Activated CD4-positive, alpha-beta T cell treated with anti-CD3 and anti-CD28 coated beads, Interleukin-2, amount 10 ng/mL, durations not matched to agents 7 days and 5 days (primary cell): ENCODE data around the gene RPP21. TPM values are rescaled to one million over a fixed set of nuclear protein-coding genes. Genes with fewer than 3 reads are reported as not detected.
"Not testable (repeated sequence)": the region's sequence is repeated elsewhere in the genome, so short reads cannot be mapped to it uniquely, and the experiment has no call there.

Source experiments
- CTCF ChIA-PET: fragments of 350-600 bp; sonication (Branson Sonifier 250); formaldehyde crosslinking; loops from one replicate; lab custom pipeline; 2021; ENCODE audit warnings: antibody characterized with exemption; lab: Charles Lee
- POLR2A ChIA-PET: fragments of 350-600 bp; sonication (Branson Sonifier 250); formaldehyde crosslinking; loops from one replicate; lab custom pipeline; 2021; ENCODE audit warnings: antibody characterized with exemption; lab: Charles Lee
- DNase-seq: peaks from one replicate; pipeline ENCODE4 v3.0.0-alpha.2; 2020
- H3K27ac Mint-ChIP-seq: one replicate; pipeline ENCODE4 v1.8.0; 2021; ENCODE audit warnings: mild to moderate bottlenecking, moderate library complexity, mixed read lengths
- H3K27me3 Mint-ChIP-seq: one replicate; pipeline ENCODE4 v1.8.0; 2021; ENCODE audit warnings: mixed read lengths
- H3K36me3 Mint-ChIP-seq: one replicate; pipeline ENCODE4 v1.8.0; 2021; ENCODE audit warnings: low read depth, mixed read lengths
- H3K4me1 Mint-ChIP-seq: one replicate; pipeline ENCODE4 v1.8.0; 2021; ENCODE audit warnings: mixed read lengths
- H3K4me3 Mint-ChIP-seq: one replicate; pipeline ENCODE4 v1.8.0; 2021; ENCODE audit warnings: mild to moderate bottlenecking, moderate library complexity, mixed read lengths
- H3K9me3 Mint-ChIP-seq: one replicate; pipeline ENCODE4 v1.8.0; 2021; ENCODE audit warnings: mixed read lengths
- total RNA-seq, 2 experiments: library from RNA; stranded (reverse); gene quantifications; one replicate each; pipeline ENCODE4 v1.2.3, GENCODE V29; 2021

RPP21 gene
- total RNA-seq, 2 experiments from 2014 or later, result 37.5 to 42.7 TPM

DNA sequence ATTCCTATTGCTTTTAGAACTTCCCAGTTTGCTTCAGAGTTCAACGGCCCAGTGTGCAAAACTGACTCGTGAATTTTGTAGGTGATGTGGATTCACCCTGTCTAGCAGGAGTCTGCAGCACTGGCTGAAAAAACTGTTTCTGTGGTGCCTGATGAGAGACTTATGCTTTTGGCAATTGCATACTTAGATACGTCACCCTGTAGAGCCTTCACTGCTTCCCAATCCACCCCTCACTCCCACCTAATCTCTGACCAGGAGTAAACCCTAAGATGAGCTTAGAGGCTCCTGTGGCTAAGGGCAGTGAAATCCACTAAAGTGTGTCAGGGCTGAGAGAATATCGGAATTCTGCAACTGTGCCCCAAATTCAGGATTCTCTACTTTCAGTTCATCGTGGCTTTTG, 14.3 kb downstream of the RPP21 start:
- POLR2A ChIA-PET, result no interaction called here
- no peak overlapping the region for H3K27ac Mint-ChIP-seq
- H3K36me3 Mint-ChIP-seq, result no peaks in the 10 kb centered on the region
- H3K9me3 Mint-ChIP-seq, result no peaks in the 10 kb centered on the region
- peaks cover 82% of the 10 kb centered on the region for H3K27me3 Mint-ChIP-seq
- CTCF ChIA-PET, result interaction anchor here (0.8 to 1.9 kb wide), 2 partner anchors 192 to 228 kb away, joined by 3 to 4 read pairs; no protein-coding TSS in a partner anchor
- no peak overlapping the region for H3K4me3 Mint-ChIP-seq
- peaks cover 9% of the 10 kb centered on the region for H3K4me1 Mint-ChIP-seq
- DNase-seq, result no peak

DNA sequence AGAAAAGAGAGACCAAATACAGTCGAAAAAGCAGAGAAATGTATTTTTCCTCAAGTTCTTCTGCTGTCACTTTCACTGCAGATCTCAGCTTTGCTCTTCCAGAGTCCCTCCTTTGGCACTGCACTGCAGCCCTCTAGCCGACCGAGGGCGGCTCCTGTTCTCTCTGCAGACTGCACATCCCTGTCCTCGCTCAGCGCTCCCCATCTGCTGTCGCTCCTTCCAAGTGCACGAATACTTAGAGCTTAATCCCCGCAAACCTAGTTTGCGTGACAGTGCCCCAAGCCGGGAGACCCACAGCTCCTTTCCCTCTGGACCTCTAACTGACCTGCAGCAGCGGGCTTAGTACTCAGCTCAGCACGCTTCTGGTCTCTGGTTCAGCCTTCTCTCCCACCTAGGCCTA, 15.2 kb downstream of the RPP21 start:
- H3K36me3 Mint-ChIP-seq, result no peaks in the 10 kb centered on the region
- ChIA-PET CTCF (interaction anchor here (0.6 to 1.2 kb wide), 3 partner anchors 34 to 192 kb away, joined by 3 to 4 read pairs (median 3); no protein-coding TSS in a partner anchor), POLR2A (no interaction called here)
- peaks cover 82% of the 10 kb centered on the region for H3K27me3 Mint-ChIP-seq
- H3K4me1 Mint-ChIP-seq, result peaks cover 9% of the 10 kb centered on the region
- no peak overlapping the region for H3K4me3 Mint-ChIP-seq
- no peaks in the 10 kb centered on the region for H3K9me3 Mint-ChIP-seq
- H3K27ac Mint-ChIP-seq, result peak overlapping the region; percentile 14
- DNase-seq, result no peak

DNA sequence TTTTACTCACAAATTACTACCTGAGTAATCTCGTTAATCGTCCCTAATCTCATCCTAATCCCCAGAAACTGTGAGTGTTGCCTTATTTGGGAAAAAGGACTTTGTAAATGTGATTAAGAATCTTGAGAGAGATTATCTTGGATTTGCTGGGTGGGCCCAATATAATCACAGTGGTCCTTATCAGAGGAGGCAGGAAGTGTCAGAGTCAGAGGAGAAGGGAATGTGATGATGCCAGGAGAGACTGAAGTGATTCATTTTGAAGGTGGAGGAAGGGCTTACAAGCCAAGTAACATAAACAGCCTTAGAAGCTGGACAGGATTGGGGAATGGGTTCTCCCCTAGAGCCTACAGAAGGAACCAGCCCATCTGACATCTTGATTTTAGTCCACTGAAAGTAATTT, 16.7 kb downstream of the RPP21 start:
- Mint-ChIP-seq H3K27me3 (peaks cover 88% of the 10 kb centered on the region), H3K9me3 (no peaks in the 10 kb centered on the region), H3K36me3 (no peaks in the 10 kb centered on the region), H3K4me1 (peaks cover 9% of the 10 kb centered on the region), H3K4me3 (no peak overlapping the region), H3K27ac (no peak overlapping the region)
- POLR2A ChIA-PET, result no interaction called here
- DNase-seq, result no peak
- CTCF ChIA-PET, result no interaction called here

DNA sequence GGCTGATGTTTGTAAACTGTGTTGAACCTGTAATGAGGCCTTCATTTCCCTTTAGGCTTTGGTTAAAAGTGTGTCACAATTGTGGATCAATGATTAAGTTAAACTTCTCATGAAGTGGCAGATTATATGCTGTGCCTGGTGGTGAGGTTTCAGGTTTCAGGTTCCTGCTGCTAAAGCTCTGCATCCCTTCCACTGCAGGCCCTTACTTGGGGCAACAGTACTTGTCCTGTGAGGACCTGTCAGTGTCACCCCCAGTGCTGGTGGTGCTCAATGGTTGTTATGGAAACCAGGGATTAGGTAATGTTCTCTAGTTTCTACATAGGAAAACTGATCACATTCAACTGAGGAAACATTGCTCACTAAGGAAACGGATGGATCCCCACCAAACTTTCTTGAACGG, 18.5 kb downstream of the RPP21 start:
- Mint-ChIP-seq H3K36me3 (no peaks in the 10 kb centered on the region), H3K27me3 (peaks cover 77% of the 10 kb centered on the region), H3K4me3 (no peak overlapping the region), H3K27ac (no peak overlapping the region), H3K9me3 (no peaks in the 10 kb centered on the region), H3K4me1 (no peaks in the 10 kb centered on the region)
- no peak for DNase-seq
- ChIA-PET POLR2A (no interaction called here), CTCF (interaction anchor here (1.1 kb wide), 1 partner anchor 150 kb away, joined by 4 read pairs; the partner anchor contains the start of gene TRIM26)

DNA sequence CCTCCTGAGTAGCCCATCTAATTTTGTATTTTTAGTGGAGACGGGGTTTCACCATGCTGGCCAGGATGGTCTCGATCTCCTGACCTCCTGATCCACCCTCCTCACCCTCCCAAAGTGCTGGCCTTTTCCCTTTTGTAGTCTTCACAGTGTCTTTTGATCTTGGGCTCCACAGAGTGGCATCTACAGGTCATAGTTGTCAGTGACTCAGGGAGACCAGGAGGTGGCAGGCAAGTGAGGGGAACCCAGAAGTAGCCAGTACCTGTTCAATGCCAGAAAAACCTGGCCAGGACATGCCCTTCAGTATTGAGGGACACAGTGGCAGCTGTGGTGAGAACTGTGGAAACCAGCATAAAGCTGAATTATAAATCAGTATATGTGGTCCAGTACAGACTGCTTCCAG, 19.6 kb downstream of the RPP21 start:
- no peak for DNase-seq
- CTCF ChIA-PET, result interaction anchor here (0.5 to 1.1 kb wide), 2 partner anchors 151 to 644 kb away, joined by 3 to 4 read pairs; partner anchors contain the start of gene TRIM26

DNA sequence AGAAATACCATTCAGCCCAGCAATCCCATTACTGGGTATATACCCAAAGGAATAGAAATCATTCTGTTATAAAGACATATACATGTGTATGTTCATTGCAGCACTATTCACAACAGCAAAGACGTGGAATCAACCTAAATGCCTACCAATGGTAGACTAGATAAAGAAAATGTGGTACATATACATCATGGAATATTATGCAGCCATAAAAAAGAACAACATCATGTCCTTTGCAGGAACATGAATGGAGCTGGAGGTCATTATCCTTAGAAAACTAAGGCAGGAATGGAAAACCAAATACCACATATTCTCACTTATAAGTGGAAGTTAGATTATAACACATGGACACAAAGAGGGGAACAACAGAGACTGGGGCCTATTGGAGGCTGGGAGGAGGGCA, 24.3 kb downstream of the RPP21 start:
- DNase-seq, H3K4me1 Mint-ChIP-seq, H3K4me3 Mint-ChIP-seq, H3K27ac Mint-ChIP-seq, H3K9me3 Mint-ChIP-seq, H3K36me3 Mint-ChIP-seq, POLR2A ChIA-PET: not testable (repeated sequence)
- CTCF ChIA-PET, result interaction anchor here (1.2 kb wide), 1 partner anchor 12 kb away, joined by 3 read pairs; no protein-coding TSS in a partner anchor
- H3K27me3 Mint-ChIP-seq, result peaks cover 46% of the 10 kb centered on the region

More for the DNA sequence above, 19.6 kb downstream of the RPP21 start:
- Mint-ChIP-seq H3K27me3 (peaks cover 77% of the 10 kb centered on the region), H3K9me3 (peaks cover 3% of the 10 kb centered on the region), H3K27ac (no peak overlapping the region), H3K4me3 (no peak overlapping the region), H3K36me3 (no peaks in the 10 kb centered on the region), H3K4me1 (no peaks in the 10 kb centered on the region)
- POLR2A ChIA-PET, result no interaction called here

DNA sequence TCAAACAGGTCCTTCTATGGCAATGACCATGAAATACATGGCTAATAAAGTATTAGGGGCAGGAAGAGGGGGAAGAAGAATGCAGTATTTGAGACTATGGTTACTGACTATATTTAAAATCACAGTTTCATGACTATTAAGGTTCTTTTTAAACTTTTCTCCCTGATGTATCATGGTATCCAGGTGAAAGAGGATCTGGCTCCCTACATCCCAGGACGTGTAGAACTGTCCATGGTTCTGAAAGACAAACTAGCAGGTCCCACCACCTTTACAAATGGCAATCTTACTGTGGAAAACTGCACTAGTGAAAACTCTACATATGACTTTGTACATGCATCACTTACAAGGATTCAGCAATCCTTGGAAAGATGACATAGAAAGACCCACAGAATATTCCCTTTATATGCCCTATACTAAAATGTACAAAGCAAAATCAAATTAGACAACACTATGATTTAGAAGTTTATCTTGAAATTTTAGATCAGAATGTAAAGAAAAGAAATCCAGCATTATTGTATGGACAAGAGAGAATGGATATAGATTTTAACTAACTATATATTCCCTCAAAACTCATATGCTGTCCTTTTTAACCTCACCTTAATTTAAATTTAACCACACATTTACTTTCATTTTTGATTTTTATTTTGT, 33.5 kb downstream of the RPP21 start:
- DNase-seq, result no peak
- Mint-ChIP-seq H3K27ac (no peak overlapping the region), H3K9me3 (no peaks in the 10 kb centered on the region), H3K4me1 (no peaks in the 10 kb centered on the region), H3K27me3 (peaks cover 62% of the 10 kb centered on the region), H3K36me3 (no peaks in the 10 kb centered on the region), H3K4me3 (no peak overlapping the region)
- CTCF ChIA-PET, result no interaction called here
- POLR2A ChIA-PET, result no interaction called here

DNA sequence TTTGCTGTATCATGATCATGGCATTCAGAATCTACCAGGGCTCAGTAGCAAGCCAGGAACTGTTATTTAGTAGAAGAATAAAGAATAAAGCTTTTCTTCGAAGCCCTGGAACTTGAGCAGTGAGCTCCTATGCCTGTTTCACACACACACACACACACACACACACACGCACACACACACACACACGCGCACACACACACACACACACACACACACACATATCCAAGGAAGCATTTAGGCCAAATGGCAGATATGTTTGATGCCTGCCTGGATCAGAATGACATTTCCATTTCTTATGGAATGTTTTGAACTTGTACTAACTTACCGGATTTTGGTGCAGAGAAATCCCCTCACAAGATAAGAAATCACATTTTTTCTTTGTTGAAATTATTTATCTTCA, 35.5 kb downstream of the RPP21 start:
- CTCF ChIA-PET, result interaction anchor here (1.0 to 1.1 kb wide), 2 partner anchors 17 to 69 kb away, joined by 3 read pairs; no protein-coding TSS in a partner anchor
- H3K36me3 Mint-ChIP-seq, result no peaks in the 10 kb centered on the region
- no peak overlapping the region for H3K4me3 Mint-ChIP-seq
- H3K4me1 Mint-ChIP-seq, result no peaks in the 10 kb centered on the region
- POLR2A ChIA-PET, result no interaction called here
- H3K27me3 Mint-ChIP-seq, result peaks cover 67% of the 10 kb centered on the region
- no peak for DNase-seq
- no peak overlapping the region for H3K27ac Mint-ChIP-seq
- no peaks in the 10 kb centered on the region for H3K9me3 Mint-ChIP-seq

DNA sequence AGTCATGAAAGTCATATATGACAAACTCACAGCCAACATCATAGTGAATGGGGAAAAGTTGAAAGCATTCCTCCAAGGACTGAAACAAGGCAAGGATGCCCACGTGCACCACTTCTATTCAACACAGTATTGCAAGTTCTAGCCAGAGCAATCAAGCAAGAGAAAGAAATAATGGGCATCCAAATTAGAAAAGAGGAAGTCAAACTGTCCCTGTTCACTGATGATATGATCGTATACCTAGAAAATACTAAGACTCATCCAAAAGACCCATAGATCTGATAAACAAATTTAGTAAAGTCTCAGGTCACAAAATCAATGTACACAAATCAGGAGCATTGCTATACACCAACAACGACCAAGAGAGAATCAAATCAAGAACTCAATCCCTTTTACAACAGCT, 41.2 kb downstream of the RPP21 start:
- no peaks in the 10 kb centered on the region for H3K4me1 Mint-ChIP-seq
- H3K4me3 Mint-ChIP-seq, result no peak overlapping the region
- ChIA-PET POLR2A (no interaction called here), CTCF (no interaction called here)
- H3K36me3 Mint-ChIP-seq, result no peaks in the 10 kb centered on the region
- DNase-seq, result no peak
- H3K9me3 Mint-ChIP-seq, result no peaks in the 10 kb centered on the region
- H3K27ac Mint-ChIP-seq, result no peak overlapping the region
- H3K27me3 Mint-ChIP-seq, result peaks cover 79% of the 10 kb centered on the region

DNA sequence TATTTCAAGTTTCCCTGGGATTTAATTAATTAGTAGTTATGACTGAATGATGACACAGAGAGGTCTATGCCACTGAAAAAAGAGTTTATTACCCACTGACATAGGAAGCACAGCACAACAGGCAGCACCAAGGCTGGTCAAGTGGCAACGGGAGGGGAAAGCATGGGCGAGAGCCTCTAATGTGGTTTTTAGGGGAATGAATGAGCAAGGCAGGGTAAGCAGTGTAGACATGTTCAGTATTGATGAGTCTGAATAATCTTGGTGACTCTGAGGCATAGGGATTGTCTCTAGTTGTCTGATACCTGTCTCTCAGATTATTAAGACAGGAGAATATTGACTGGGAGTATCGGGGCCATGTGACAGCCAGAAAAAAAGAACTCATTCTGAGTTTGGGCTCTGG, 46.3 kb downstream of the RPP21 start:
- Mint-ChIP-seq H3K27me3 (peaks cover 75% of the 10 kb centered on the region), H3K27ac (no peak overlapping the region), H3K36me3 (no peaks in the 10 kb centered on the region), H3K9me3 (no peaks in the 10 kb centered on the region), H3K4me1 (no peaks in the 10 kb centered on the region), H3K4me3 (no peak overlapping the region)
- DNase-seq, result no peak
- POLR2A ChIA-PET, result no interaction called here
- CTCF ChIA-PET, result no interaction called here

DNA sequence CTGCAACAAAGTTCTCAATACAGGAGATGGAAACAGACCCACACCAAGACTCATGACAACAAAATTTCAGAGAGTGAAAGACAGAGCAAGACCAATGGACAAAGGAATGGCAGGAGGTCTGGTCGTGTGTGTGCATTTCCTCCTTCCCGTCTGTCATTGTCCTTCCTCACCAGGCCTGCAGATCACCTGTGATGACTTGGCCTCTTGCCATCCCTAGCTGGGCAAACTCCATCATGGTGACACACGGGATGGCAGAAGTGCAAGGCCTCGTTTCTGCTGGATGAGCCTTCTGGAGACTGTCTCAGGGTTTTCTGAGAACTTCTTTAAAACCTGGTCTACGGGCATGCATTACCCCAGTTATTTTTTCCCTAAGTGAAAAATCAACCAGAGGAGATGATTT, 49.2 kb downstream of the RPP21 start:
- POLR2A ChIA-PET, result no interaction called here
- no peak for DNase-seq
- Mint-ChIP-seq H3K4me1 (peaks cover 3% of the 10 kb centered on the region), H3K9me3 (no peaks in the 10 kb centered on the region), H3K4me3 (no peak overlapping the region), H3K27me3 (peaks cover 62% of the 10 kb centered on the region), H3K27ac (no peak overlapping the region), H3K36me3 (no peaks in the 10 kb centered on the region)
- CTCF ChIA-PET, result interaction anchor here (0.6 kb wide), 1 partner anchor 34 kb away, joined by 3 read pairs; no protein-coding TSS in a partner anchor
